GM21390 (cell line): ENCODE data around the gene PLCB4.

Experiments
- ATAC-seq: cut with Tn5 transposase; IDR thresholded peaks from one replicate; pipeline ENCODE4 v1.9.1; 2021; ENCODE audit not compliant: unreplicated experiment

The PLCB4 gene

DNA sequence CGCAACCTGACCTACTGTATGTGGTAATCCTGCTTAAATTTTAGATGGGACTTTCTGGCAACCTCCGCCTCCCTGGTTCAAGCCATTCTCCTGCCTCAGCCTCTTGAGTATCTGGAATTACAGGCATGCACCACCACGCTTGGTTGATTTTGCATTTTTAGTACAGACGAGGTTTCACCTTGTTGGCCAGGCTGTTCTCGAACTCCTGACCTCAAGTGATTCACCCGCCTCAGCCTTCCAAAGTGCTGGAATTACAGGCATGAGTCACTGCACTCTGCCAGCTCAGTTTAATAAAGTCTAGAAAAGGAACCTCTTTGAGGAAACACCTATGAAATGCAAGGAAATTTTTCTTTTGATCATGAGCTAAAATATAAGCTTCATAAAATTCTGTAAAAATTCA, 9.0 kb upstream of the PLCB4 start:
- ATAC-seq, result no peak

DNA sequence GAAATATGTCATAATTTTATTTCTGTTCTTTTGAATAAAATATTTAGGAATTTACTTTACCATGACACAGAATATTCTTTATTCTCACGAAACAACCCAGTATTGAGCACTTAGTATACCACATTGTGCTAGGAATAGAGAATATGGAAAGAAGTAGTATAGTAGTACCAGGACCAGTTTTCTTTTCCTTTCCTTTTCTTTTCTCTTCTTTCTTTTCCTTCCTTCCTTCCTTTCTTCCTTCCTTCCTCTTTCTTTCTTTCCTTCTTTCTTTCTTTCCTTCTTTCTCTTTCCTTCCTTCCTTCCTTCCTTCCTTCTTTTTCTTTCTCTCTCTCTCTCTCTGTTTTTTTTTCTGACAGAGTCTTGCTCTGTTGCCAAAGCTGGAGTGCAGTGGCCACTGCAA, 7.5 kb upstream of the PLCB4 start:
- ATAC-seq, result no peak

GRCh38 chr20:9062066-9062465, 6.8 kb upstream of the PLCB4 start:
- no peak for ATAC-seq

GRCh38 chr20:9066191-9066590, 2.7 kb upstream of the PLCB4 start:
- ATAC-seq, result no peak

DNA sequence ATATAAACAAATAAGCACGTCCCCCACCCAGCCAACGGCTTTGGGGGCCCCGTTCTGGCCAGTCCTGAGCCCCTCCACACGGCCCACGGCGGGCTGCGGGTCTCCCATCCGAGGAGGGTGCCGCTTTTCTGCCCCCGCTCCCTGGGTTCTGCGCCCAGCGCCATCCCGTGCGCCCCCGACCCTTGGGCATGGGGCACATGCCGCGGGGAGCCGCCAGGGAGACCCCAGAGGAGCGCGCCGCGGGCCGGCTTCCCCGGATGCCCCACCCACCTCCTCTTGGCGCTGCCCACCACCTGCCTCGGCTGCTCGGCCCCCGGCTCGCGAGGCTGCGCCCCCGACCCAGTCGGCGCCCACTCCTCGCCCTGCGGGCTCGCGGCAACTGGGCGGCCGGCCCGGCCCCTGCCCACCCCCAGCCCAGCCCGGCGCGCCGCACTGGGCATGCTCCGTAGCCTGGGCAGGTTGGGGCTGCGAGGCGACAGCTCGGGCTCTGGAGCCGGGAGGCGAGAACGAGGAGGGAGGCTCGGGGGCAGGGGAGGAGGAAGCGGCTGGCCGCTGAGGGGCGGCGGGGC, 570 bp upstream of the PLCB4 start:
- ATAC-seq, result no peak

GRCh38 chr20:9070304-9070703, 1.4 kb downstream of the PLCB4 start:
- no peak for ATAC-seq

DNA sequence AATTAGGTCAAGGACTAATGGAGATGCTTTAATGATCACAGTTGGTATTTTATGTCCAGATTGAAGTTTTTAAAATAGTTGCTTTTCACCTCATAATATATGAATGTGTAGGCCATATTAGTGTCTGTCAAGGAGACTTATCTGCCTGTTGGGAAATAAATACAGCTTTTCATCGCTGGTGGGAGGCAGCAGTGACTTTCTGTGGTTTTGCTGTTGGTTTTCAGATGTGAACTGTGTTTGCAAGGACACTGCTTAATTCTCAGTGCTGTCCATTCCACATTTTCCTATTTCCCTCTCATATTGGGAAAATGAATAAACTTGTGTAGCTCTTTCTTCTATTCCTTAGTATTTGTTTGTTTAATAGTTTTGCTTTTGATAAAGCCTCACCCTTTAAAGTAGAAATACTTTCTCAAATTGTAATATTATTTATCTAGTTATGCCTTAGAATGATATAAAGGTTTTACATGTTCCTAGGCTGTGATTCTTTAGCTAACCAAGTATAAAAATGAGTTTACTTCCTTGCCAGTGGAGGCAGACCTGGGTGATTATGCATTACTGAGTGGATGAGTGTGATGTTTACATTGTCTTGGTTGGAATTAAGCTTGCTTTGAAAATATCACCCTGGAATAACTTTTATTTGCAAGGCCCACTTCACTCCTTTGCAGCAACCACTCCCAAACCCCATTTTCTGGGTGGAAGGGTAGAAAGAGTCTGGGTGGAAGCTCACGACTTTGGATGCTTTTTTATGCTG, 3.3 kb downstream of the PLCB4 start:
- no peak for ATAC-seq

- no peak for ATAC-seq
Measured at GRCh38 chr20:9072861-9073500, 4.1 kb downstream of the PLCB4 start.

GRCh38 chr20:9075264-9076095, 6.6 kb downstream of the PLCB4 start:
- ATAC-seq, result no peak

DNA sequence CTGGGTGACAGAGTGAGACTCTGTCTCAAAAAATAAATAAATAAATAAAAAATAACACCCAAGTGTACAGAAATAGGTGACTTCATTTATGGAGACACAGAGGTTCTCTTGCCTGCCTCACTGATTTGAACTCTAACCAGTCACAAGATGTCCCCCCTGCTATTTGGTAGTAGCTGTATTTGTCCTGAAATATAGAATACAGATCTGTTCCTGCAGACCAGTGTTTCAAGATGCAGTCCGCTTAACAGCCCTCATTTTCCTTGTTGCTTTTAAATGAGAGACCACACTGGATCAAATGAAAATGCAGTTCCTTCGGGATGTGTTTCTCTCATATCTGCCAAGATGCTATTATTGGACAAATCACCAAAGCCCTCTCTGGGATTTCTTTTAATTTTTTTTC, 7.6 kb downstream of the PLCB4 start:
- no peak for ATAC-seq

DNA sequence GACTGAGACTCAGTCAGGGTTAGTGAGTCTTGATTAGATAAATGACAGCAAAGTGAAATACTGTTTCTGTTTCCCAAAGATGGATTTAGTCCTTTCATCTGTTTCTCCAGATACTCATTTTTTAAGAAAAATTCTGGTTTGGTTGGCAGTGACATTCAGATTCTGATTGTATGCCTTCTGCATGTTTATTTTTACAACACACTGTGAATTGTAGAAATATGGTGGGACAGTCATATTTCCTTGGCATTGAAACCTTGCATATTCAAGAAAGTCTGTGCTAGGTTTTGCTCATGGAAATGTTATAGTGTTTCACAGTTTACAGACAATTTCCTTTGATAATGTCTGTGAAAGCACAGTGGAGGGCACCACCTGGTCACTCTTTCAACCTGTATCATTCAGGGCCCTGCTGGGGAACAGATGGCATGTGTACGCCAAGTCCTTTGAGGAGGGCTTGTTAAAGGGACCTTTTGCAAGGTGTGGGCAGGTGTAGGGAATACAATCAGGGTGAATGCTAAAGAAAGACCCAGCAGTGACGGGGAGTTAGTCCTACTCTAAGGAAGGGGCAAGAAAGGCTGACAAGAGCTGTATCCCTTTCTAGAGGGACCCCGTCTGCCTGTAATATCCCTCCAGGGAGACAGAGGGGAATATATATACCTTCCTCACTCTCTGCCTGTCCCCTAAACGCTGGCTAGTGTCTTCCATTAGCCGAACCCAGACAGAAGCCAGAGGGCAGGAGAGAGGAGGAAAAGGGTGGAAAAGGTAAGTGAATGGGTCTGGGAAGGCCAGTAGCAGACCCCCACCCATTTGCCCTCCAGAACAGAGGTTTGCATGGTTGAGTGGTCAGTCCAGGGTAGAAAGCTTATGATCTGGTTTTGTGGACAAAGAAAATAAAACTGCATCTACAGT, 10.2 kb downstream of the PLCB4 start:
- no peak for ATAC-seq

GRCh38 chr20:9081423-9081966, 12.6 kb downstream of the PLCB4 start:
- ATAC-seq, result no peak

- no peak for ATAC-seq
Measured at GRCh38 chr20:9082741-9083140, 13.9 kb downstream of the PLCB4 start.

DNA sequence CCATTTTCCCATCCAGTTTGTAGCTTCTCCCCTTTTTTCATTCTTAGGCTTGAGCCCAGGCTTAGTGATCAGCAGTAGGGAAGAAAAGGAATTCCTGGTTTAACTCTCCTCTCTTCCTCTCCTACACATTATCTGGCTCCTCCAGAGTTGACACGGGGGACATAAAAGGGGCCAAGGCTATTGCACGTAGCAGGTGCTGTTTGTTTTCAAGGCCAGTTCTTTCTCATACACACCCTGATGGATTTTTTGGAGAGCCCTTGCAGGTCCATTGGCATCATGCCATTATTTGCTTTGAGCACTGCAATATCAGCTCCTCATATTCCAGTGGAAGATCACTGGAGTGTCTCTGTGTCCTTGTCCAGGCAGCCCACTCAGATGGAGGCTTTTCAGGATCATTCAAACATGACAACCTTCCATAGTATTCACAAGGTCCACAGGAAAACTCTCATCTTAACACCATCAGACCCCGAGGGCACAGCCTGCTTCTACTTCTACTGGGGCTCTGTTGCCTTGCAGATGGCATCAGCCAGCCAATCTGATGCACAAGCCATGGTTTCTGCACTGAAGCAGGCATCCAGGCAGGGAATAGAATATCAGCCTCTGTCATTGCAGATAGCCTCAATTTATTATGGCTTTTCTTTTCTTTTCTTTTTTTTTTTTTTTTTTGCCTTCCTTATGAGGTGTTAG, 18.8 kb downstream of the PLCB4 start:
- ATAC-seq, result no peak

- ATAC-seq, result no peak
Measured at GRCh38 chr20:9088556-9088955, 19.7 kb downstream of the PLCB4 start.

GRCh38 chr20:9092113-9092512, 23.2 kb downstream of the PLCB4 start:
- no peak for ATAC-seq

- ATAC-seq, result no peak
Measured at GRCh38 chr20:9092655-9093054, 23.8 kb downstream of the PLCB4 start.

GRCh38 chr20:9093218-9093957, 24.5 kb downstream of the PLCB4 start:
- no peak for ATAC-seq

DNA sequence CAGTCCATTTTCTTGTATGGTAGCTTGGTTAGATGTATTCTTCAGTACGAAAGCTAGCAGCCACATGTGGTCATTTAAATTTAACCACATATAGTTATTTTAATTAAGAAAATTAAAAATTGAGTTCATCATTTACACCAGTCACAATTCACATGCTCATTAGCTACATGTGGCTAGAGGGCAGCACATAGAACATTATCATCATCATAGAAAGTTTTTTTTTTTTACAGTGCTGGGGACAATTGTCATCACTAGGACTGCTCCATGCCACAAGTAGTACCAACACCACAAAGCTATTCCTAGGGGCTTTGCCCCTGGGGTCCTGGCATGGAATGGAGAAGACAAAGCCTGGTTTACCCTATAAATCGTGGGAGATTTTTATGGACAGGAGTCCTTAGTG, 30.5 kb downstream of the PLCB4 start:
- ATAC-seq, result no peak
